HTERT RPE-1 (cell line): Measurements from ENCODE around the gene SEMA6D.

Experiments used
- in situ Hi-C: fragments of 300-500 bp; cut with MboI; formaldehyde crosslinking; loops from 4 replicates; pipeline ENCODE4 v1.14.3; 2020; ENCODE audit warnings: low sequenced_read_pairs

Gene SEMA6D

DNA sequence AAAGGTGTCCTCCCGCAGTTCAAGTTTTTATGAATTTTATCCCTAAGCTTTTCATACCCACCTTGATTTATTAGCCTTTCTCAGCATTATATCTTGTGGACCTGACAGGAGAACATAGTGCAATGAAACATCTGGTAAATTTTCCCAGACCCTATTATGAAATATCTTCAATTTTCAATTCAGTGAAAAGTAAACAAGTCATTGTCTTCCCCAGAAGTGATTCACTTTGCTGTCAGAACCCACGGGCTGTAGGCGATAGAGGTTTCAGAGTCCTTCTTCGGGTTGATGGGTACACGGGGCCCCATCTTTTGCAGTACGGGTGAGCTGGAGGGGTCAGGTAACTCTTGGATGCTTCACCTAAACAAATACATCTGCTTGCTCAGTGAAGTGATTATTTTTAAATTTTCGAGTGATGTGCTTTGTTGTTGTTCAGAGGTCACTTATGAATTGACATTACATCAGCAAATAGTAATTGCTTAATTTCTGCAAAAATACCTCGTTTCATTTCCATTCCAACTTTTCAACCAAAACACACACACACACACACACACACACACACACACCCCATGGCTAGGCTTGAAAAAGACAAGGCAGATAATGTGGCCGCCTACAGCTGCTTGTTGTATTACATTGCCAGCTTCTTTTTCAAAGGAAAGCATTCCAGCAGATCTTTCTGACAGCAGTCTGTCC is 102.9 kb downstream of the SEMA6D start:
- in situ Hi-C loops, result no loop called here

GRCh38 chr15:47820747-47821319 is 103.5 kb downstream of the SEMA6D start:
- in situ Hi-C loops, result no loop called here

GRCh38 chr15:47822048-47822447 is 104.7 kb downstream of the SEMA6D start:
- in situ Hi-C loops, result no loop called here
